GM06990 (cell line): Measurements from ENCODE around the gene OPCML.

Source experiments
- DNase-seq: peaks from one replicate; pipeline ENCODE4 v3.0.0-alpha.2; 2011; ENCODE audit not compliant: insufficient read length; ENCODE audit errors: extremely low read depth
- H3K27me3 ChIP-seq: replicated peaks from 2 replicates; pipeline ENCODE4 v1.6.0; 2011; ENCODE audit warnings: low read length; ENCODE audit not compliant: control insufficient read depth, insufficient read depth
- H3K36me3 ChIP-seq: 2 replicates; pipeline ENCODE4 v1.5.1; 2011; ENCODE audit warnings: low read length; ENCODE audit not compliant: control insufficient read depth, insufficient read depth
- H3K4me3 ChIP-seq: replicated peaks from 2 replicates; pipeline ENCODE4 v1.5.1; 2011; ENCODE audit warnings: low read depth, mild to moderate bottlenecking, control low read depth, low read length
- CTCF ChIP-seq: IDR thresholded peaks from 2 replicates; pipeline ENCODE4 v1.5.1; 2011; ENCODE audit warnings: low read length, control low read depth, mild to moderate bottlenecking, inconsistent platforms; ENCODE audit not compliant: insufficient read depth, poor library complexity, severe bottlenecking

The OPCML gene

GRCh38 chr11:132937016-132937415 lies 595.3 kb downstream of the OPCML start:
- no peak for DNase-seq
- no peaks in the 10 kb centered on the region for H3K36me3 ChIP-seq
- TF ChIP-seq CTCF = no peak
- H3K27me3 ChIP-seq = 0 out of 2 replicates have a peak, but pooled peaks cover 1% of the 10 kb centered on the region
- no peak overlapping the region for H3K4me3 ChIP-seq

- no peak for TF ChIP-seq CTCF
- DNase-seq = no peak
- H3K4me3 ChIP-seq = no peak overlapping the region
- 0 out of 2 replicates have a peak, but pooled peaks cover 1% of the 10 kb centered on the region for H3K27me3 ChIP-seq
- H3K36me3 ChIP-seq = no peaks in the 10 kb centered on the region
Measured at GRCh38 chr11:132935383-132935782, 596.9 kb downstream of the OPCML start.

- H3K36me3 ChIP-seq = no peaks in the 10 kb centered on the region
- H3K27me3 ChIP-seq = 0 out of 2 replicates have a peak, but pooled peaks cover 1% of the 10 kb centered on the region
- no peak for DNase-seq
- no peak for TF ChIP-seq CTCF
- no peak overlapping the region for H3K4me3 ChIP-seq
Measured at GRCh38 chr11:132933703-132934102, 598.6 kb downstream of the OPCML start.

- no peaks in the 10 kb centered on the region; the same call in 1 of the 2 replicates for H3K27me3 ChIP-seq
- no peak overlapping the region for H3K4me3 ChIP-seq
- no peaks in the 10 kb centered on the region for H3K36me3 ChIP-seq
- no peak for TF ChIP-seq CTCF
- no peak for DNase-seq
Measured at GRCh38 chr11:132925825-132926469, 606.4 kb downstream of the OPCML start.

- H3K4me3 ChIP-seq = no peak overlapping the region
- no peaks in the 10 kb centered on the region; the same call in 1 of the 2 replicates for H3K27me3 ChIP-seq
- no peak for DNase-seq
- TF ChIP-seq CTCF = no peak
- H3K36me3 ChIP-seq = no peaks in the 10 kb centered on the region
Measured at GRCh38 chr11:132921597-132921996, 610.7 kb downstream of the OPCML start.
